Osteocyte (in vitro differentiated cells): ENCODE data around the gene TET2. TPM values are rescaled to one million over a fixed set of nuclear protein-coding genes. Genes with fewer than 3 reads are reported as not detected.

Experiments used
- DNase-seq: peaks from one replicate; pipeline ENCODE4 v3.0.0; 2021; ENCODE audit warnings: mixed read lengths; ENCODE audit not compliant: unreplicated experiment; ENCODE audit errors: extremely low spot score
- H3K27ac Mint-ChIP-seq: one replicate; pipeline ENCODE4 v1.8.0; 2021; ENCODE audit warnings: mild to moderate bottlenecking, mixed read lengths; ENCODE audit not compliant: unreplicated experiment
- H3K27me3 Mint-ChIP-seq: one replicate; pipeline ENCODE4 v1.8.0; 2021; ENCODE audit warnings: mixed read lengths; ENCODE audit not compliant: unreplicated experiment
- H3K36me3 Mint-ChIP-seq: one replicate; pipeline ENCODE4 v1.8.0; 2021; ENCODE audit warnings: mixed read lengths; ENCODE audit not compliant: unreplicated experiment
- H3K4me1 Mint-ChIP-seq: one replicate; pipeline ENCODE4 v1.8.0; 2021; ENCODE audit warnings: mixed read lengths; ENCODE audit not compliant: unreplicated experiment
- H3K4me3 Mint-ChIP-seq: one replicate; pipeline ENCODE4 v1.8.0; 2021; ENCODE audit warnings: mild to moderate bottlenecking, moderate library complexity, mixed read lengths; ENCODE audit not compliant: unreplicated experiment
- H3K9me3 Mint-ChIP-seq: one replicate; pipeline ENCODE4 v1.8.0; 2021; ENCODE audit warnings: mixed read lengths; ENCODE audit not compliant: unreplicated experiment
- total RNA-seq: library from RNA; stranded (reverse); gene quantifications from 2 replicates; pipeline ENCODE4 v1.2.1, GENCODE V29; 2021
- TF ChIP-seq, protein P1 (sequence below): fragments of 200-600 bp; sonication (generic); IDR thresholded peaks from 2 replicates; pipeline ENCODE4 v1.5.0; 2021; ENCODE audit warnings: antibody characterized with exemption, mild to moderate bottlenecking, moderate library complexity

TET2 gene
- total RNA-seq, 1 donor from 2014 or later, result 23.7 TPM

DNA sequence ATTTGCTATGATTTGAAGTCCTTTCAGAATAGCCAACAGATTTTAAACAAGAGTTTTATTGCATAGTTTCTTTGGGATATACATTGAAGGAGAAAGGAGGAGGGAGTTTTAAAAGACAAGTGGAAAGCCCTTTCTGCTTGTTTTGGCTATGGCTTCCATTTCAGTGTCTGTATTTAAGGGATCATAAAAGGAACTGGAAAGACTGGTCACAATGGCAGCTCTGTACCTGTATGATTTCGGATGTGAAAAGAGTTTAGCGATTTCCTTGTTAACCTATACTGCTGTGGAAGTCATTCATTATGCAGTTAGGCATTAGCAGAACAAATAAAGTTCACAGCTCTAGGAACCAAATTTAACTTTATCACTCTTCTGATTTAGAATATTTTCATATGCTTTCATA, 60.7 kb downstream of the TET2 start:
- peaks cover 18% of the 10 kb centered on the region for H3K36me3 Mint-ChIP-seq
- peaks cover 10% of the 10 kb centered on the region for H3K4me1 Mint-ChIP-seq
- peaks cover 5% of the 10 kb centered on the region for H3K9me3 Mint-ChIP-seq
- no peaks in the 10 kb centered on the region for H3K27me3 Mint-ChIP-seq
- no peak for DNase-seq
- H3K27ac Mint-ChIP-seq, result no peak overlapping the region
- no peak overlapping the region for H3K4me3 Mint-ChIP-seq
- TF ChIP-seq, protein P1, sequence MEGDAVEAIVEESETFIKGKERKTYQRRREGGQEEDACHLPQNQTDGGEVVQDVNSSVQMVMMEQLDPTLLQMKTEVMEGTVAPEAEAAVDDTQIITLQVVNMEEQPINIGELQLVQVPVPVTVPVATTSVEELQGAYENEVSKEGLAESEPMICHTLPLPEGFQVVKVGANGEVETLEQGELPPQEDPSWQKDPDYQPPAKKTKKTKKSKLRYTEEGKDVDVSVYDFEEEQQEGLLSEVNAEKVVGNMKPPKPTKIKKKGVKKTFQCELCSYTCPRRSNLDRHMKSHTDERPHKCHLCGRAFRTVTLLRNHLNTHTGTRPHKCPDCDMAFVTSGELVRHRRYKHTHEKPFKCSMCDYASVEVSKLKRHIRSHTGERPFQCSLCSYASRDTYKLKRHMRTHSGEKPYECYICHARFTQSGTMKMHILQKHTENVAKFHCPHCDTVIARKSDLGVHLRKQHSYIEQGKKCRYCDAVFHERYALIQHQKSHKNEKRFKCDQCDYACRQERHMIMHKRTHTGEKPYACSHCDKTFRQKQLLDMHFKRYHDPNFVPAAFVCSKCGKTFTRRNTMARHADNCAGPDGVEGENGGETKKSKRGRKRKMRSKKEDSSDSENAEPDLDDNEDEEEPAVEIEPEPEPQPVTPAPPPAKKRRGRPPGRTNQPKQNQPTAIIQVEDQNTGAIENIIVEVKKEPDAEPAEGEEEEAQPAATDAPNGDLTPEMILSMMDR, result no peak

DNA sequence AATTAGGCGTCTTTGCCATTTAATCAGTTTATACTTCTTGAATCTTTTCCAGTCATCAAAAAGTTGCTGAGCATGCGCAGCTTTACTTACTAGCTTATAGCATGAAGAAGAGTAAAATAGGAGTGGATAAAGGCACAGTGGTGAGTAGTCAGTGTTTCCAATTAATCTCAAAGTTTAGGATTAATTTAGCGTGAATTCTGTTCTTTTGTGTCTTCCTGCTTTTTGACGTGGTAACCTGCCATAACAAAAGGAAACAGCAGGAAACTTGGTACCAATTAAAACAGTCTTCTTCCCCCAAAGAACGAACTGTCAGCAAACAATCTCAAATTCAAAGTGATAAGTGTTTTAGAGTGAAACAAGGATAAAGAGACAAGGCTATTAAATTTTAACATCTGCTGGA, 61.9 kb downstream of the TET2 start:
- H3K27me3 Mint-ChIP-seq, result no peaks in the 10 kb centered on the region
- TF ChIP-seq, protein P1, result no peak
- H3K27ac Mint-ChIP-seq, result no peak overlapping the region
- H3K36me3 Mint-ChIP-seq, result peaks cover 18% of the 10 kb centered on the region
- H3K4me3 Mint-ChIP-seq, result no peak overlapping the region
- peaks cover 5% of the 10 kb centered on the region for H3K9me3 Mint-ChIP-seq
- H3K4me1 Mint-ChIP-seq, result peaks cover 2% of the 10 kb centered on the region
- no peak for DNase-seq

DNA sequence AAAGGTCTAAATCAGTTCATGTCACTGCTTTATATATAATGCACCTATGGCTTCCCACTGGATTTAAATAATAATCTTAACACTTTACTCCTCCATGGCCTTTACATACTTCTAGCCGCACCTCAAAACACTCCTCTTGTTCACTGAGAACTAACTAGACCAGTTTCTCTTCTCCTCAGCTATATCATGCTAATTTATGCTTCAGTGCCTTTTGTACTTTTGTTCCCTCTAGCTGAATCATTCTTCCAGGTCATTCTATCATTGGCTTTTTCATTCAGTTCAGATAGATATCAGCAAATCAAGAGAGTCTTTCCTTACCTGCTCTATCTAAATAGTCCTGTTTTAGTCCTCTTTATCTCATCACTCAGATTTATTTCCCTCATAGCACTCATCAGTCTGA, 64.2 kb downstream of the TET2 start:
- Mint-ChIP-seq H3K27me3 (no peaks in the 10 kb centered on the region), H3K9me3 (peaks cover 5% of the 10 kb centered on the region), H3K27ac (no peak overlapping the region), H3K4me3 (no peak overlapping the region), H3K4me1 (peaks cover 13% of the 10 kb centered on the region), H3K36me3 (peaks cover 17% of the 10 kb centered on the region)
- TF ChIP-seq, protein P1, result no peak
- no peak for DNase-seq

DNA sequence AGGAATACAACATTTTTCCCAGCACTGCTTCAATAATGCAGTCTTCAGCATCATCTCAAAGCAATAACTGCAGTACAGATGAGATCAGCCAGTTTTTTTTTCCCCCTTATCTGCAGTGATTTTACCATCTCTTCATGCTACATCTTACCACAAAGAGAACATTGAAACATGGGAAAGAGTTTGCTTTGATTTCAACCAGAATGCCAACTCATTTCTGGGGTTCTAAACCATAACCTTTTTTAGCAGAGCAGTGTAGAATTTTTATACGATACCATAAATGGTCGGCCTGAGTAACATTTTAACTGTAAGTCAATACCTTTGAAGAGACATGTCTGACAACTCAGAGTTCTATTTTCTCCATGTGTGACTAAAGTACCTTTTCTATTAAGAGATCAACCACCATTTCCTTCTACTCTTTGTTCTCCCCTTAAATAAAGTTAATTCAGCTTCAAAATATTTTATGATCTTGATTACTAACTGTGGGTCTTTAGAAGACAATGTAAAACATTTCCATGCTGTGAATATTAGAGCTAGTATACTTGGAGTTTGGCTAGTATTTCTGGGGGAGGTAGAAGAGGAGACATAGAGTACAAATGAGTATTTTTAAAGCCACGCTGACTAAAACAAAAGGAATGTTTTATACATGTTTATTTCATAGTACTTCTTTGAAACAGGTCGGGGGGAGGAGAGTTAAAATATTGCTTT, 69.1 kb downstream of the TET2 start:
- peaks cover 5% of the 10 kb centered on the region for H3K36me3 Mint-ChIP-seq
- peaks cover 20% of the 10 kb centered on the region for H3K4me1 Mint-ChIP-seq
- H3K9me3 Mint-ChIP-seq, result no peaks in the 10 kb centered on the region
- peak overlapping the region; percentile 69 for H3K27ac Mint-ChIP-seq
- no peak for DNase-seq
- no peaks in the 10 kb centered on the region for H3K27me3 Mint-ChIP-seq
- TF ChIP-seq, protein P1, result no peak
- H3K4me3 Mint-ChIP-seq, result no peak overlapping the region

DNA sequence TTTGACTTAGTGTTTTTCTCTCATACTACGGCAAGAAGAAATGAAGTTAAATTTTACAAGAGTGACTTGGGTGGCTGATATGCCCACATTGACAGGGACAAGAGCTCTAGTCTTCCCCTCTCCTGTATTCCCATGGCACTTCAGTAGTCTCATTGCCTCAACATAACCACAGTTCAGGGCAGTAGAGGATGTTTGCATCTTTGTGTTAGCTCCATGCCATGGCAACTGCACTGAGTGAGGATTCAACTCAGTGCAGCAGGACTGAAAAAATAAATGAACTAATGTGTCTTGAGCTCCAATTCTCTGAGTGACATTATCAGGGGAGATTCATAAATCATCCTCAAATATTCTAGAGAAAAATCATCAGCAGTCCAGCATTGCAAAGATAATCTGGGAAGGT, 78.8 kb downstream of the TET2 start:
- no peak for DNase-seq
- Mint-ChIP-seq H3K4me1 (peaks cover 1% of the 10 kb centered on the region), H3K36me3 (peaks cover 2% of the 10 kb centered on the region), H3K27me3 (no peaks in the 10 kb centered on the region), H3K9me3 (no peaks in the 10 kb centered on the region), H3K4me3 (no peak overlapping the region), H3K27ac (no peak overlapping the region)
- TF ChIP-seq, protein P1, result no peak
